DND-41 (cell line): Measurements from ENCODE around the gene ZNF133.

Source experiments
- ATAC-seq: fragments of 200-7000 bp; cut with Tn5 transposase; 3 replicates; pipeline ENCODE4 v1.9.1; 2021; ENCODE audit warnings: low read depth; ENCODE audit not compliant: insufficient read depth
- DNase-seq: peaks from one replicate; pipeline ENCODE4 v3.0.0-alpha.2; 2020
- H2AFZ ChIP-seq: 2 replicates; pipeline ENCODE4 v1.6.0; 2012; ENCODE audit warnings: low read depth, low read length
- H3K27ac ChIP-seq: 2 replicates; pipeline ENCODE4 v1.5.1; 2012; ENCODE audit warnings: low read length, inconsistent platforms
- H3K27me3 ChIP-seq: fragments of 200-600 bp; sonication (generic); 2 replicates; pipeline ENCODE4 v1.6.0; 2012; ENCODE audit warnings: low read length, mild to moderate bottlenecking, inconsistent platforms; ENCODE audit not compliant: insufficient read depth, poor library complexity
- H3K36me3 ChIP-seq: 2 replicates; pipeline ENCODE4 v1.5.1; 2012; ENCODE audit warnings: low read length, inconsistent platforms; ENCODE audit not compliant: insufficient read depth
- H3K4me1 ChIP-seq: 2 replicates; pipeline ENCODE4 v1.5.1; 2012; ENCODE audit warnings: mild to moderate bottlenecking, low read length; ENCODE audit not compliant: insufficient read depth
- H3K4me2 ChIP-seq: 2 replicates; pipeline ENCODE4 v1.6.0; 2012; ENCODE audit warnings: mild to moderate bottlenecking, moderate library complexity, low read length, inconsistent platforms; ENCODE audit not compliant: insufficient read depth
- H3K4me3 ChIP-seq, 2 experiments: fragments of 200-600 bp in 1 of 2; shearing (Covaris generic) in 1 of 2; 2 replicates each; pipeline ENCODE4 v1.5.1; 2012 to 2016; ENCODE audit warnings: inconsistent platforms in 2 of 2, low read length in 2 of 2, mild to moderate bottlenecking in 2 of 2, low read depth in 1 of 2, moderate library complexity in 1 of 2
- H3K79me2 ChIP-seq: 2 replicates; pipeline ENCODE4 v1.6.0; 2012; ENCODE audit warnings: low read length, inconsistent platforms; ENCODE audit not compliant: insufficient read depth
- H3K9ac ChIP-seq: 2 replicates; pipeline ENCODE4 v1.6.0; 2012; ENCODE audit warnings: low read depth, mild to moderate bottlenecking, inconsistent platforms, low read length, moderate library complexity
- H3K9me3 ChIP-seq: 2 replicates; pipeline ENCODE4 v1.5.1; 2012; ENCODE audit warnings: low read length, moderate library complexity, mild to moderate bottlenecking, inconsistent platforms; ENCODE audit not compliant: insufficient read depth, severe bottlenecking
- H4K20me1 ChIP-seq: 2 replicates; pipeline ENCODE4 v1.6.0; 2012; ENCODE audit warnings: low read length; ENCODE audit not compliant: insufficient read depth
- CTCF ChIP-seq: IDR thresholded peaks from 2 replicates; pipeline ENCODE4 v1.5.1; 2012; ENCODE audit warnings: borderline replicate concordance, low read length, moderate library complexity, mild to moderate bottlenecking; ENCODE audit not compliant: poor library complexity, severe bottlenecking; ENCODE audit errors: extremely low read depth
- EZH2 ChIP-seq: IDR thresholded peaks from 3 replicates; pipeline ENCODE4 v1.6.1; 2012; ENCODE audit warnings: borderline replicate concordance, low read depth, mild to moderate bottlenecking, moderate library complexity, low read length, inconsistent platforms; ENCODE audit not compliant: severe bottlenecking

ZNF133 gene

GRCh38 chr20:18255526-18255925 is 32.8 kb upstream of the ZNF133 start:
- Histone ChIP-seq H3K27ac (no peak overlapping the region), H3K27me3 (peaks cover 19% of the 10 kb centered on the region), H2AFZ (no peak overlapping the region), H3K4me2 (no peak overlapping the region), H3K4me3 (no peak overlapping the region), H4K20me1 (no peaks in the 10 kb centered on the region), H3K79me2 (no peaks in the 10 kb centered on the region), H3K9ac (no peak overlapping the region), H3K4me1 (no peaks in the 10 kb centered on the region), H3K9me3 (no peaks in the 10 kb centered on the region), H3K36me3 (no peaks in the 10 kb centered on the region)
- TF ChIP-seq CTCF = no peak
- TF ChIP-seq EZH2 = no peak
- no peak for DNase-seq
- no peak for ATAC-seq

DNA sequence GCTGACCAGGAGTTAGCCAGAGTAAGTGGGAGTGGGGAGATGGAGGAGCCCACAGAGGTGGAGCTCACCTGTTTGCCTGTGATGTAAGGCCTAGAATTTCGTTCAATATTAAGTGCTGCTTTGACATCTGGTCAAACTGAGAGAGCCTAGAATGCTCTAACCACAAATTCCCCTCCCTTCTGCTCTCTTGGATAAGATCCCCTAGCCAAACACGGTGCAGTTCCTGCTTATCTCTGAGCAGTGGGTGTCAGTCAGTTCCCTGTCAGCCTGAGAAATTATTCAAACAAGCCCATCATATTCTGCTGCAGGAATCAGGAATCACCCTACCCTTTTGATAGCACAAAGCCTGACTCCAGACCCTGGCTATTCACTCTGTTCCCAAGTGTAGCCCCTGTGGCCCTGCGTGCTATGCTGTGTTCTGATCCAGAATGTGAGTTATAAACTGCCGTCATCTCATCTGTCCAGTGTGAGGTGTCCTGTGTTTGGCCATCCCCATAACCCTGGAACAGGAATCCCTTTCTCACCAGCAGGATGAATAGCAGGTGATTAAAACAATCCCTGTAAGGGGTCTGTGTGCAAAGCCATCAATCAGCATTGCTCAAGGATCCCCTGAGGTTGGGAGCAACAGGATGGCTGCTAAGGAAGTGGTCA is 31.8 kb upstream of the ZNF133 start:
- ATAC-seq = no peak
- TF ChIP-seq CTCF (no peak), EZH2 (no peak)
- Histone ChIP-seq H3K9ac (no peak overlapping the region), H3K4me2 (no peak overlapping the region), H2AFZ (no peak overlapping the region), H3K4me1 (no peaks in the 10 kb centered on the region), H3K9me3 (no peaks in the 10 kb centered on the region), H3K27ac (no peak overlapping the region), H3K79me2 (no peaks in the 10 kb centered on the region), H3K27me3 (peaks cover 19% of the 10 kb centered on the region), H4K20me1 (no peaks in the 10 kb centered on the region), H3K36me3 (no peaks in the 10 kb centered on the region), H3K4me3 (no peak overlapping the region)
- DNase-seq = no peak

DNA sequence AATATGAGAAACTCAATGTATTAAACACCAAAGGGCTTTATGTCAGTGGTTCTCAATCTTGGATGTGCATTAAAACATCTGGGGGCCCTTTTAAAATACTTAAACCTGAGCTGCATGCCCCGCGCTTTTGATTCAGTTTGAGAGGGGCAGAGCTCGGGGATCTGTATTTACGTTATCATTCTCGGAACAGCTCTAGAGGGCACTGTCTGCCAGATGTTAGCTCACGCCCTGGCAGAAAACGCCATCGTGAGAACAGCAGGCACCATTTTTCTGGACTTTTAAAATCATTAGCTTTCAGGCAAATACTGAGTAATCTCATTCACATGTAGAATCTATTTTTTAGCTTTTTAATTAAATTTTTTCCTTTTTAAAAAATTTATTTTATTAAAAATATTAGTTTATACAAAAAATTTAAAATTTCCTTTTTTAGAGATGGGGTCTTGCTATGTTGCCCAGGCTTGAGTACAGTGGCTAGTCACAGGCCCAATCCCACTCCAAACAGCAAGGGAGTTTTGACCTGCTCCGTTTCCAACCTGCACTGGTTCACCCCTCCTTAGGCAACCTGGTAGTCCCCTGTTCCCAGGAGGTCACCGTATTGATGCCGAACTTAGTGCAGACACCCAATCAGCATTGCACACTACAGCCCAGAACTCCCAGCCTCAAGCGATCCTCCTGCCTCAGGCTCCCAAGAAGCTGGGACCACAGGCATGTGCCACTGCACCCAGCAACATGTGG is 30.0 kb upstream of the ZNF133 start:
- Histone ChIP-seq H3K4me3 (no peak overlapping the region), H3K9ac (no peak overlapping the region), H2AFZ (no peak overlapping the region), H3K4me2 (no peak overlapping the region), H4K20me1 (no peaks in the 10 kb centered on the region), H3K79me2 (no peaks in the 10 kb centered on the region), H3K27me3 (peaks cover 14% of the 10 kb centered on the region), H3K9me3 (no peaks in the 10 kb centered on the region), H3K4me1 (no peaks in the 10 kb centered on the region), H3K36me3 (no peaks in the 10 kb centered on the region), H3K27ac (no peak overlapping the region)
- no peak for ATAC-seq
- DNase-seq = no peak
- no peak for TF ChIP-seq EZH2
- TF ChIP-seq CTCF = peak; percentile 25
